T-cell (primary cell): Measurements from ENCODE around the gene CTXND2. TPM values are rescaled to one million over a fixed set of nuclear protein-coding genes. Genes with fewer than 3 reads are reported as not detected.
A peak's percentile ranks its signal among the peaks of the same experiment; 100 is the strongest.
"Not testable (repeated sequence)": the region's sequence is repeated elsewhere in the genome, so short reads cannot be mapped to it uniquely, and the experiment has no call there.

Experiments used
- ATAC-seq, 4 experiments: fragments of 200-7000 bp in 3 of 4; fragments of 150-1000 bp in 1 of 4; cut with Tn5 transposase; replicated peaks in 1 of 4; 1 replicate in 3 of 4; 2 replicates in 1 of 4; pipeline ENCODE4 v1.10.0; 2021; ENCODE audit warnings: moderate library complexity in 3 of 4, mild to moderate bottlenecking in 2 of 4, moderate number of reproducible peaks in 1 of 4
- CTCF ChIA-PET, 2 donors: fragments of 300-600 bp; sonication (Branson Sonifier 250); formaldehyde crosslinking; loops; one replicate each; lab custom pipeline; 2022; ENCODE audit warnings: antibody characterized with exemption in 2 of 2; lab: Charles Lee
- POLR2A ChIA-PET, 2 donors: fragments of 300-600 bp; sonication (Branson Sonifier 250); formaldehyde crosslinking; loops; one replicate each; lab custom pipeline; 2022; ENCODE audit warnings: antibody characterized with exemption in 2 of 2; lab: Charles Lee
- DNase-seq, 35 experiments: peaks; one replicate each; pipeline versions ENCODE4 v3.0.0 to v3.0.0-alpha.2; 2013 to 2023
- H3K27ac ChIP-seq: one replicate; pipeline ENCODE4 v1.5.1; 2013; ENCODE audit warnings: low read length
- H3K27me3 ChIP-seq, 2 experiments: replicated peaks in 1 of 2; 1 replicate in 1 of 2; 2 replicates in 1 of 2; pipeline versions ENCODE4 v1.6.1 to v1.7.0; 2013; ENCODE audit warnings: low read length in 1 of 2, mixed read lengths in 1 of 2; ENCODE audit not compliant: control insufficient read depth in 2 of 2, insufficient read depth in 2 of 2; ENCODE audit errors: extremely low read depth in 1 of 2
- H3K36me3 ChIP-seq, 2 donors: 1 replicate in 1 of 2; 2 replicates in 1 of 2; pipeline versions ENCODE4 v1.6.1 to v1.7.0; 2013; ENCODE audit warnings: low read length in 1 of 2; ENCODE audit not compliant: control insufficient read depth in 2 of 2, insufficient read depth in 1 of 2; ENCODE audit errors: extremely low read depth in 1 of 2
- H3K4me1 ChIP-seq, 2 experiments: 1 replicate in 1 of 2; 2 replicates in 1 of 2; pipeline versions ENCODE4 v1.6.1 to v1.7.0; 2013; ENCODE audit warnings: low read length in 2 of 2, mixed read lengths in 1 of 2; ENCODE audit not compliant: insufficient read depth in 2 of 2, control insufficient read depth in 1 of 2; ENCODE audit errors: extremely low read depth in 1 of 2
- H3K4me3 ChIP-seq, 2 donors: 1 replicate in 1 of 2; 2 replicates in 1 of 2; pipeline versions ENCODE4 v1.5.1 to v1.7.0; 2013; ENCODE audit warnings: mild to moderate bottlenecking in 2 of 2, low read length in 1 of 2, moderate library complexity in 1 of 2; ENCODE audit not compliant: control insufficient read depth in 1 of 2; ENCODE audit errors: extremely low read depth in 1 of 2
- H3K9me3 ChIP-seq: 2 replicates; pipeline ENCODE4 v1.7.0; 2013
- H3K27ac Mint-ChIP-seq, 2 donors: one replicate each; pipeline ENCODE4 v1.8.0; 2020 to 2021; ENCODE audit warnings: mild to moderate bottlenecking in 2 of 2, mixed read lengths in 2 of 2
- H3K27me3 Mint-ChIP-seq, 2 donors: one replicate each; pipeline ENCODE4 v1.8.0; 2021 to 2022; ENCODE audit warnings: mixed read lengths in 2 of 2
- H3K36me3 Mint-ChIP-seq: one replicate; pipeline ENCODE4 v1.8.0; 2021; ENCODE audit warnings: mixed read lengths
- H3K4me1 Mint-ChIP-seq, 3 donors: one replicate each; pipeline ENCODE4 v1.8.0; 2020 to 2022; ENCODE audit warnings: mixed read lengths in 3 of 3, mild to moderate bottlenecking in 1 of 3
- H3K4me3 Mint-ChIP-seq, 3 donors: one replicate each; pipeline ENCODE4 v1.8.0; 2020 to 2022; ENCODE audit warnings: mild to moderate bottlenecking in 3 of 3, mixed read lengths in 3 of 3, moderate library complexity in 3 of 3
- H3K9me3 Mint-ChIP-seq, 3 donors: one replicate each; pipeline ENCODE4 v1.8.0; 2020 to 2022; ENCODE audit warnings: mixed read lengths in 3 of 3
- WGBS: methylation state at CpG from one replicate; pipeline ENCODE4 v1.1.5; 2013; ENCODE audit warnings: missing lambda C conversion rate; ENCODE audit not compliant: insufficient coverage; 5-methylcytosine and 5-hydroxymethylcytosine counted together
- total RNA-seq, 35 experiments: library from RNA in 6 of 35; stranded (reverse) in 6 of 35; fragments of 120-200 nt in 1 of 35; gene quantifications; one replicate each; pipeline versions ENCODE4 v1.2.1 to v1.2.4 and lab custom pipeline; 2013 to 2026

The CTXND2 gene
- total RNA-seq (not detected), total RNA-seq (lab: John Stamatoyannopoulos, UW) (0 reads per million in 29 experiments)
- total RNA-seq (2013) = not detected

- WGBS = no CpG with 5 or more reads among the region's 3 CpGs
- Mint-ChIP-seq H3K27ac (no peak within 1 kb of the TSS), H3K9me3 (no peaks in the 10 kb centered on the region), H3K4me3 (no peak within 1 kb of the TSS), H3K27me3 (no peaks in the 10 kb centered on the region), H3K36me3 (no peaks in the 10 kb centered on the region), H3K4me1 (peaks cover 15 to 28% (median 27%) of the 10 kb centered on the region in 3 donors)
- H3K27ac ChIP-seq = no peak within 1 kb of the TSS
- H3K4me1 ChIP-seq = peaks cover 12 to 13% of the 10 kb centered on the region in 2 experiments
- no peak for DNase-seq
- H3K27me3 ChIP-seq = no peaks in the 10 kb centered on the region
- H3K9me3 ChIP-seq = no peaks in the 10 kb centered on the region
- ATAC-seq = no peak
- H3K36me3 ChIP-seq = no peaks in the 10 kb centered on the region
- no peak within 1 kb of the TSS for H3K4me3 ChIP-seq
- CTCF ChIA-PET = interaction anchor here in 1 of 2 donors (0.5 kb wide), 1 partner anchor 37 kb away, joined by 5 read pairs; no protein-coding TSS in a partner anchor
- POLR2A ChIA-PET = interaction anchor here in 1 of 2 donors (0.5 to 0.6 kb wide), 2 partner anchors 260 to 269 kb away, joined by 3 to 5 read pairs; no protein-coding TSS in a partner anchor
Measured at GRCh38 chr1:150887018-150887417, at the start of gene CTXND2. TSS of gene CTXND2 (plus strand) at chr1:150887136. CDS start at chr1:150912315, 25,179 bp downstream.

- CTCF ChIA-PET = interaction anchor here in 1 of 2 donors (0.7 kb wide), 1 partner anchor 918 kb away, joined by 3 read pairs; no protein-coding TSS in a partner anchor
- H3K27me3 Mint-ChIP-seq, H3K9me3 Mint-ChIP-seq, H3K4me3 Mint-ChIP-seq, H3K9me3 ChIP-seq, H3K4me3 ChIP-seq, H3K27me3 ChIP-seq, POLR2A ChIA-PET, DNase-seq, ATAC-seq, H3K27ac Mint-ChIP-seq, H3K27ac ChIP-seq: not testable (repeated sequence)
- H3K4me1 ChIP-seq = peaks cover 4 to 25% of the 10 kb centered on the region in 2 experiments
- WGBS = 100% methylated on average over 5 of the region's 11 CpGs
- peaks cover 0 to 29% of the 10 kb centered on the region in 2 donors for H3K36me3 ChIP-seq
- Mint-ChIP-seq H3K4me1 (peaks cover 33 to 45% (median 40%) of the 10 kb centered on the region in 3 donors), H3K36me3 (peaks cover 45% of the 10 kb centered on the region)
Measured at GRCh38 chr1:150840850-150841249, 46.1 kb upstream of the CTXND2 start.

DNA sequence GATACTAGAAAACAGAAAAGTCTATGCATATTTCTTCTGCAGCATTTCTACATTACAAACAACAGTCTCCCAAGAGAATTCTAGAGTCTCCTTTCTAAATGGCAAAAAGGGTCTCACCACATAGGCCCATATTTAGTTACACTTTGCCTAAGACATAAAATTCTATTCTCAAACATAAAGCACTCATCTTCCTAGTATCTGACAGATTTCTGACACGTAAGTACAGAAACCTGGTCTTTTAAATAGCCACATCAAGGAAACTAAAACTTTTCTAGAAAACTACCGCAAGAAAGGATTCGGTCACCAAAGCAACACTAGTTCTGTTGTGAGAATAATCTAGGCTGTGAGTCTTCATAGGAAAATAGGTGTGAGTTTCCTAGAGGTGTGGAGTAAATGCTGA lies 45.3 kb upstream of the CTXND2 start:
- ChIA-PET CTCF (interaction anchor here in 1 of 2 donors (0.6 to 0.7 kb wide), 3 partner anchors 15 to 919 kb away, joined by 3 read pairs; no protein-coding TSS in a partner anchor), POLR2A (interaction anchor here in 1 of 2 donors (0.6 kb wide), 1 partner anchor 83 kb away, joined by 3 read pairs; no protein-coding TSS in a partner anchor)
- H3K4me1 ChIP-seq = peaks cover 4 to 25% of the 10 kb centered on the region in 2 experiments
- Mint-ChIP-seq H3K9me3 (no peaks in the 10 kb centered on the region), H3K27ac (peak overlapping the region; percentile 24 to 81), H3K4me1 (peaks cover 33 to 45% (median 40%) of the 10 kb centered on the region in 3 donors), H3K36me3 (peaks cover 43% of the 10 kb centered on the region), H3K27me3 (no peaks in the 10 kb centered on the region), H3K4me3 (peak overlapping the region in 1 of 3 donors; percentile 45)
- H3K9me3 ChIP-seq = no peaks in the 10 kb centered on the region
- H3K4me3 ChIP-seq = no peak overlapping the region
- no peaks in the 10 kb centered on the region for H3K27me3 ChIP-seq
- peaks cover 0 to 22% of the 10 kb centered on the region in 2 donors for H3K36me3 ChIP-seq
- DNase-seq (peak in 2 of 35 experiments; percentile 3 to 59), ATAC-seq (peak; percentile 52 to 96 (median 63))
- WGBS = no CpG with 5 or more reads among the region's 3 CpGs
- no peak overlapping the region for H3K27ac ChIP-seq

DNA sequence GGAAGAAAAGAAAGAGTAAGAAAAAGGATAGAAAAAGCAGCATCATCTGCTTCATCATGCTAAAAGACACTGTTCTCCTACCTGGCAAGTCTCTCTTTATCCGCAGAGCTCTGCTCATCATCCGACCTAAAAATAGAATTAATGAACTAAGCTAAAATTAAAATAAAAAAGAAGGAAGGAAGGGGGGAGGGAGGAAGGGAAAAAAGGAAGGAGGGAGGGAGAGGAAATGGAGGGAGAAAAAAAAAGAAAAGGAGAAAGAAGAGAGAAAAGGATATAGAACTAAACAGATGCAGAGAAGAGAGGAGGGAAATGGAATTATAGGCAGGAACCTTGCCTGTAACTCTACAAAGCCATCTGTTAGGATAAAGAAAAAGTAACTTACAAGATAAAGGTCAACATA lies 44.6 kb upstream of the CTXND2 start:
- no peaks in the 10 kb centered on the region for H3K27me3 ChIP-seq
- H3K9me3 Mint-ChIP-seq = no peaks in the 10 kb centered on the region
- ChIA-PET CTCF (interaction anchor here in 1 of 2 donors (0.6 kb wide), 2 partner anchors 15 to 17 kb away, joined by 3 read pairs; no protein-coding TSS in a partner anchor), POLR2A (interaction anchor here in 1 of 2 donors (0.7 kb wide), 1 partner anchor 49 kb away, joined by 11 read pairs; no protein-coding TSS in a partner anchor)
- no peak overlapping the region for H3K27ac ChIP-seq
- peaks cover 5 to 15% of the 10 kb centered on the region in 2 donors for H3K36me3 ChIP-seq
- DNase-seq = no peak
- H3K27ac Mint-ChIP-seq = peak overlapping the region; percentile 24 to 81
- no peak overlapping the region for H3K4me3 ChIP-seq
- peak overlapping the region in 1 of 3 donors; percentile 45 for H3K4me3 Mint-ChIP-seq
- H3K9me3 ChIP-seq = no peaks in the 10 kb centered on the region
- no CpG with 5 or more reads among the region's 2 CpGs for WGBS
- H3K4me1 Mint-ChIP-seq = peaks cover 33 to 45% (median 40%) of the 10 kb centered on the region in 3 donors
- H3K4me1 ChIP-seq = peaks cover 4 to 25% of the 10 kb centered on the region in 2 experiments
- peaks cover 41% of the 10 kb centered on the region for H3K36me3 Mint-ChIP-seq
- H3K27me3 Mint-ChIP-seq = no peaks in the 10 kb centered on the region
- ATAC-seq = no peak

DNA sequence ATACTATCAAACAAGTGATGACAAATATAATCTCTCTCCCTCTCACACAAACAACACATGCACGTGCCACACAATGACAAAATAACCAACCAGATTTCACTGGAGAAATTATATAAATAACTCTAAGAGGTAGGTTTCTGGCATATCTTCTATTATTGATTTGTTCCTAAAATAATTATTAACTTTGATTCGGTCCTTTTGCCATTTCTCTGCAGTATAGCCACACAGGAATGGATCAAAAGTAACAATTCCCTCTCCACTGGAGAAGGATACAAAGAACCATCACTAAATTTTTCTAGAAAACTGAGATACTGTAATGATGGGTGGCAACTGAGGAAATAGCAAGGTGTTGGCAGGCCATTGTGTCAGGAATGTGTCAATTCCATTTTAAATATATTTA lies 44.0 kb upstream of the CTXND2 start:
- ATAC-seq (no peak), DNase-seq (no peak)
- Histone ChIP-seq H3K9me3 (no peaks in the 10 kb centered on the region), H3K27ac (no peak overlapping the region), H3K4me1 (peaks cover 4 to 25% of the 10 kb centered on the region in 2 experiments), H3K4me3 (no peak overlapping the region), H3K36me3 (peaks cover 5 to 13% of the 10 kb centered on the region in 2 donors), H3K27me3 (no peaks in the 10 kb centered on the region)
- H3K36me3 Mint-ChIP-seq = peaks cover 42% of the 10 kb centered on the region
- WGBS = no CpG with 5 or more reads among the region's 2 CpGs
- peaks cover 33 to 45% (median 40%) of the 10 kb centered on the region in 3 donors for H3K4me1 Mint-ChIP-seq
- H3K27me3 Mint-ChIP-seq = no peaks in the 10 kb centered on the region
- no peaks in the 10 kb centered on the region for H3K9me3 Mint-ChIP-seq
- H3K4me3 Mint-ChIP-seq = no peak overlapping the region
- H3K27ac Mint-ChIP-seq = peak overlapping the region in 1 of 2 donors; percentile 24
- POLR2A ChIA-PET = no interaction called here
- CTCF ChIA-PET = interaction anchor here in 1 of 2 donors (0.8 kb wide), 1 partner anchor 427 kb away, joined by 3 read pairs; no protein-coding TSS in a partner anchor

GRCh38 chr1:150843474-150843873 lies 43.5 kb upstream of the CTXND2 start:
- no peak overlapping the region for H3K27ac Mint-ChIP-seq
- Histone ChIP-seq H3K27ac (no peak overlapping the region), H3K36me3 (peaks cover 5 to 14% of the 10 kb centered on the region in 2 donors), H3K27me3 (no peaks in the 10 kb centered on the region), H3K4me3 (no peak overlapping the region), H3K4me1 (peaks cover 4 to 25% of the 10 kb centered on the region in 2 experiments), H3K9me3 (no peaks in the 10 kb centered on the region)
- DNase-seq (no peak), ATAC-seq (no peak)
- WGBS = no CpG with 5 or more reads among the region's 2 CpGs
- H3K4me1 Mint-ChIP-seq = peaks cover 33 to 45% (median 40%) of the 10 kb centered on the region in 3 donors
- no peaks in the 10 kb centered on the region for H3K27me3 Mint-ChIP-seq
- no peak overlapping the region for H3K4me3 Mint-ChIP-seq
- H3K36me3 Mint-ChIP-seq = peaks cover 41% of the 10 kb centered on the region
- POLR2A ChIA-PET = no interaction called here
- CTCF ChIA-PET = interaction anchor here in 1 of 2 donors (0.8 kb wide), 1 partner anchor 426 kb away, joined by 3 read pairs; no protein-coding TSS in a partner anchor
- H3K9me3 Mint-ChIP-seq = no peaks in the 10 kb centered on the region
